HT1080 (cell line): Measurements from ENCODE around the gene BIRC6. TPM values are rescaled to one million over a fixed set of nuclear protein-coding genes. Genes with fewer than 3 reads are reported as not detected.
"Not testable (repeated sequence)": the region's sequence is repeated elsewhere in the genome, so short reads cannot be mapped to it uniquely, and the experiment has no call there.

Experiments used
- DNase-seq: peaks from one replicate; pipeline ENCODE4 v3.0.0-alpha.2; 2015; ENCODE audit warnings: low read depth
- total RNA-seq: library from RNA; depleted of rRNA; stranded (reverse); fragments of >200 nt; shearing (Covaris generic); gene quantifications from 2 replicates; pipeline ENCODE4 v1.2.3, GENCODE V29; 2014

The BIRC6 gene
- total RNA-seq, 1 experiment from 2014 or later, result 54.2 TPM

GRCh38 chr2:32594573-32594972 lies 237.8 kb downstream of the BIRC6 start:
- no peak for DNase-seq

- no peak for DNase-seq
Observed at GRCh38 chr2:32611366-32611765, 254.5 kb downstream of the BIRC6 start.

GRCh38 chr2:32611771-32612170 lies 254.9 kb downstream of the BIRC6 start:
- no peak for DNase-seq

GRCh38 chr2:32614084-32614483 lies 257.3 kb downstream of the BIRC6 start:
- no peak for DNase-seq

GRCh38 chr2:32617599-32618189 lies 260.9 kb downstream of the BIRC6 start:
- DNase-seq, result no peak

- DNase-seq, result no peak
Observed at GRCh38 chr2:32622570-32623310, 265.9 kb downstream of the BIRC6 start.

GRCh38 chr2:32623311-32623706 lies 266.5 kb downstream of the BIRC6 start:
- no peak for DNase-seq

- no peak for DNase-seq
Observed at GRCh38 chr2:32624812-32625211, 268.0 kb downstream of the BIRC6 start.

GRCh38 chr2:32626639-32627221 lies 269.9 kb downstream of the BIRC6 start:
- DNase-seq, result no peak

GRCh38 chr2:32627441-32627813 lies 270.6 kb downstream of the BIRC6 start:
- DNase-seq, result no peak

- peak; percentile 92 for DNase-seq
Observed at GRCh38 chr2:32627814-32628579, 271.2 kb downstream of the BIRC6 start, which contains the start of gene TTC27. Gene TTC27, plus strand, starts transcription at chr2:32628050. Its CDS starts 243 bp downstream, at chr2:32628293.

- peak; percentile 74 for DNase-seq
Observed at GRCh38 chr2:32632089-32632488, 275.3 kb downstream of the BIRC6 start.

- no peak for DNase-seq
Observed at GRCh38 chr2:32633040-32633439, 276.2 kb downstream of the BIRC6 start.

- not testable (repeated sequence) for DNase-seq
Observed at GRCh38 chr2:32638548-32638947, 281.7 kb downstream of the BIRC6 start.

- DNase-seq, result no peak
Observed at GRCh38 chr2:32641180-32641579, 284.4 kb downstream of the BIRC6 start.

GRCh38 chr2:32647180-32647651 lies 290.4 kb downstream of the BIRC6 start:
- no peak for DNase-seq

- no peak for DNase-seq
Observed at GRCh38 chr2:32652555-32653209, 295.9 kb downstream of the BIRC6 start.

- no peak for DNase-seq
Observed at GRCh38 chr2:32656069-32656468, 299.2 kb downstream of the BIRC6 start.

GRCh38 chr2:32663864-32664263 lies 307.0 kb downstream of the BIRC6 start:
- DNase-seq, result no peak

GRCh38 chr2:32666704-32667103 lies 309.9 kb downstream of the BIRC6 start:
- no peak for DNase-seq

- DNase-seq, result no peak
Observed at GRCh38 chr2:32668254-32668653, 311.4 kb downstream of the BIRC6 start.
